Neutrophil (primary cell): ENCODE results near the gene DIP2C.

Experiments used
- H3K27ac ChIP-seq: fragments of 200-600 bp; sonication (generic); 2 replicates; pipeline ENCODE4 v1.5.1; 2016; ENCODE audit warnings: mild to moderate bottlenecking, moderate library complexity
- H3K27me3 ChIP-seq: fragments of 200-600 bp; sonication (generic); 2 replicates; pipeline ENCODE4 v1.6.0; 2016; ENCODE audit warnings: mild to moderate bottlenecking
- H3K36me3 ChIP-seq: fragments of 200-600 bp; sonication (generic); 2 replicates; pipeline ENCODE4 v1.5.1; 2017
- H3K4me1 ChIP-seq, 2 experiments: fragments of 200-600 bp in 1 of 2; sonication (generic) in 1 of 2; 1 replicate in 1 of 2; 2 replicates in 1 of 2; pipeline versions ENCODE4 v1.5.1 to v1.6.1; 2013 to 2016; ENCODE audit warnings: low read depth in 1 of 2, low read length in 1 of 2, mild to moderate bottlenecking in 1 of 2, moderate library complexity in 1 of 2; ENCODE audit not compliant: control insufficient read depth in 1 of 2, insufficient read depth in 1 of 2
- H3K4me3 ChIP-seq, 2 experiments: fragments of 200-600 bp in 1 of 2; sonication (generic) in 1 of 2; 1 replicate in 1 of 2; 2 replicates in 1 of 2; pipeline ENCODE4 v1.5.1; 2013 to 2016; ENCODE audit warnings: low read depth in 1 of 2, low read length in 1 of 2, mild to moderate bottlenecking in 1 of 2, moderate library complexity in 1 of 2
- H3K9me3 ChIP-seq: fragments of 200-600 bp; sonication (generic); 2 replicates; pipeline ENCODE4 v1.5.1; 2016
- CTCF ChIP-seq: fragments of 200-600 bp; sonication (generic); IDR thresholded peaks from 2 replicates; pipeline ENCODE4 v1.5.1; 2016; ENCODE audit warnings: antibody characterized with exemption

DIP2C gene

GRCh38 chr10:442209-442608, 247.3 kb downstream of the DIP2C start:
- no peak for TF ChIP-seq CTCF
- no peaks in the 10 kb centered on the region for H3K9me3 ChIP-seq
- no peaks in the 10 kb centered on the region for H3K4me1 ChIP-seq
- no peaks in the 10 kb centered on the region for H3K36me3 ChIP-seq
- H3K27ac ChIP-seq = no peak overlapping the region
- no peaks in the 10 kb centered on the region for H3K27me3 ChIP-seq
- H3K4me3 ChIP-seq = no peak overlapping the region

DNA sequence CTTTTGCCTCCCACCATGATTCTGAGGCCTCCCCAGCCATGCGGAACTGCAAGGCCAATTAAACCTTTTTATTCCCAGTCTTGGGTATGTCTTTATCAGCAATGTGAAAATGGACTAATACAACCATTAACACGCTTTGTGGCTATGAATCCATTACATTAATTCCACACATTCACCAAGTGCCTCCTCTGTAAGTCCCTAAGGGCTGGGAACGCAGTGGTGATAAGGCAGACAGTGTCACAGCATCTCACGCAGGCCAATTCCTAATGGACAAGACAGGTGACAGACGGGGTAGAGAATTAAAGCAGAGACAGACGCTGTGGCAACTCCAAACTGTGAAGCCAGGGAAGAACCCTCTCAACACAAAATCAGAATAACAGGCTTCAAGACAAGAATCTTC, 247.8 kb downstream of the DIP2C start:
- Histone ChIP-seq H3K4me3 (no peak overlapping the region), H3K36me3 (no peaks in the 10 kb centered on the region), H3K27ac (no peak overlapping the region), H3K9me3 (no peaks in the 10 kb centered on the region), H3K27me3 (no peaks in the 10 kb centered on the region), H3K4me1 (no peaks in the 10 kb centered on the region)
- TF ChIP-seq CTCF = no peak

DNA sequence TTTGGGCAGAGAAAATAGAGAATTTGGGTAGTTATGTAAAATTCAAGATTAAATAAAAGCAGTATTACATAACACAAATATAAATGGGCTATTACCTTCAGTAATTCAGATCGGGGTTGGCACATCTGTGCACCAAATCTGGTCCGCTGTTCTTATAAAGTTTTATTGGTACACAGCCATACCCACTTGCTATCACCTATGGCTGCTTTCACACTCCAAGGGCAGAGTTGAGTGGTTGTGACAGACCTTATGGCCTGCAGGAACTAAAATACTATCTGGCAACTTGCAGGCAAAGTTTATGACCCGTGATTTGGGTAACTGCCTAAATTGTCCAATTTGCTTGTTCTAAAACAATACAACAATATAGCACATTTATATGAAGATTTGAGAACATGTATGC, 249.3 kb downstream of the DIP2C start:
- Histone ChIP-seq H3K27ac (no peak overlapping the region), H3K9me3 (no peaks in the 10 kb centered on the region), H3K27me3 (peaks cover 3% of the 10 kb centered on the region), H3K4me3 (no peak overlapping the region), H3K4me1 (no peaks in the 10 kb centered on the region), H3K36me3 (no peaks in the 10 kb centered on the region)
- TF ChIP-seq CTCF = no peak

DNA sequence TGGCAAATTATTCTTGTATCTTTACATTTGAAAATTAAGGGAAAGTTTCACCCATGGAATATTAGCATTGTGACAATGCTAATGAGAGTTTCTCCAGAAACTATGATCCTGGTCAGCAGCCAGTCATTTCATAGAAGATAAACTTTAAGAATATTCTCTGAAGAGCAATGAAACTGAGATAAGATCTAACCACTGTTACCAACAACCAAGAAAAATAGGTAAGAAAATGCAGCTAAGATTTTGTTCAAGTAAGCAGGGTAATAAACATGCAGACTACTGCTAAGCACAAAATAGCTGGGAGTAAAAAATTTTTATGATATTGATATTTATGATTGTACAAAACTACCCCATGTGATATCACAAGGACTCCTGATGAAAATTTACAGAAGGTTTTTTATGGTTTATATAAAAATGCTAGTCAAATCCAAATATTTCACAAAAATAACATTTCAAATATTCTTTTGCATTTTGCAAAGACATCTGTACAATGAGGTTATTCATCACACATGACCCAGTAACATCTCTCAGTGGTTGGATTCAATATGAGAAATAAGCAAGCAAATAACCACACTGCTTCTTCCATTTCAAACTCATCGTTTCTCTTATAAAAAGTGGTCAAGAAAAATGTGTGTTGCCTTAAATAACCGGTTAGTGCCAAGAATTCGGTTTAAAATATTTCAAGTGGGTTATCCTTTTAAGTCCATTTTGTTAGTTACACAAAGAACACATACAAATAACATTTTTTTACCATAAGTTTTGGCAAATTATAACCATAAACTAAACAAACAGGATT, 251.6 kb downstream of the DIP2C start:
- Histone ChIP-seq H3K27me3 (peaks cover 8% of the 10 kb centered on the region), H3K27ac (no peak overlapping the region), H3K4me3 (no peak overlapping the region), H3K9me3 (no peaks in the 10 kb centered on the region), H3K36me3 (no peaks in the 10 kb centered on the region), H3K4me1 (no peaks in the 10 kb centered on the region)
- no peak for TF ChIP-seq CTCF

GRCh38 chr10:436911-437665, 252.4 kb downstream of the DIP2C start:
- H3K27me3 ChIP-seq = peaks cover 8% of the 10 kb centered on the region
- H3K27ac ChIP-seq = no peak overlapping the region
- TF ChIP-seq CTCF = no peak
- H3K9me3 ChIP-seq = no peaks in the 10 kb centered on the region
- H3K4me3 ChIP-seq = no peak overlapping the region
- no peaks in the 10 kb centered on the region for H3K4me1 ChIP-seq
- H3K36me3 ChIP-seq = no peaks in the 10 kb centered on the region
